Liver (tissue), 9 donors: ENCODE results near the gene CASZ1. TPM values are rescaled to one million over a fixed set of nuclear protein-coding genes. Genes with fewer than 3 reads are reported as not detected.

Source experiments
- DNase-seq: peaks from one replicate; pipeline ENCODE4 v3.0.0-alpha.2; 2017; ENCODE audit warnings: low spot score
- H3K27ac ChIP-seq, 2 donors: one replicate each; pipeline ENCODE4 v1.7.0; 2013; ENCODE audit warnings: inconsistent platforms in 2 of 2, low read length in 2 of 2, control low read depth in 1 of 2, low read depth in 1 of 2, mild to moderate bottlenecking in 1 of 2
- H3K27me3 ChIP-seq, 4 donors: one replicate each; pipeline versions ENCODE4 v1.6.1 to v1.7.0; 2013; ENCODE audit warnings: low read length in 3 of 4, inconsistent platforms in 1 of 4, mild to moderate bottlenecking in 1 of 4, moderate library complexity in 1 of 4; ENCODE audit not compliant: control insufficient read depth in 4 of 4, insufficient read depth in 4 of 4
- H3K36me3 ChIP-seq, 4 donors: one replicate each; pipeline versions ENCODE4 v1.6.1 to v1.7.0; 2013; ENCODE audit warnings: low read length in 3 of 4, mild to moderate bottlenecking in 3 of 4, low read depth in 1 of 4, moderate library complexity in 1 of 4; ENCODE audit not compliant: control insufficient read depth in 4 of 4, insufficient read depth in 3 of 4
- H3K4me1 ChIP-seq, 4 donors: one replicate each; pipeline versions ENCODE4 v1.6.1 to v1.7.0; 2013; ENCODE audit warnings: low read length in 3 of 4, mild to moderate bottlenecking in 3 of 4, moderate library complexity in 1 of 4; ENCODE audit not compliant: control insufficient read depth in 4 of 4, insufficient read depth in 4 of 4
- H3K4me3 ChIP-seq, 3 donors: one replicate each; pipeline versions ENCODE4 v1.6.1 to v1.7.0; 2013; ENCODE audit warnings: low read length in 3 of 3, control low read depth in 1 of 3, low read depth in 1 of 3, mild to moderate bottlenecking in 1 of 3
- H3K9ac ChIP-seq, 2 donors: one replicate each; pipeline ENCODE4 v1.7.0; 2013; ENCODE audit warnings: low read length in 2 of 2, mild to moderate bottlenecking in 2 of 2, moderate library complexity in 2 of 2, control low read depth in 1 of 2, low read depth in 1 of 2
- H3K9me3 ChIP-seq, 4 donors: one replicate each; pipeline versions ENCODE4 v1.6.1 to v1.7.0; 2013; ENCODE audit warnings: low read length in 3 of 4; ENCODE audit not compliant: control insufficient read depth in 4 of 4
- ATF3 ChIP-seq: IDR thresholded peaks from 2 replicates; pipeline ENCODE4 v1.6.1; 2016; ENCODE audit warnings: antibody characterized with exemption
- CTCF ChIP-seq: fragments of 150-350 bp; IDR thresholded peaks from 2 replicates; pipeline ENCODE4 v1.5.1; 2017; ENCODE audit warnings: improper control_type of control experiment, low read depth, low read length; ENCODE audit not compliant: missing input control
- EGR1 ChIP-seq, 2 donors: IDR thresholded peaks; 2 replicates each; pipeline ENCODE4 v1.6.1; 2016 to 2018; ENCODE audit warnings: antibody characterized with exemption in 2 of 2, low read depth in 2 of 2
- FOXA1 ChIP-seq: IDR thresholded peaks from 2 replicates; pipeline ENCODE4 v1.6.1; 2016; ENCODE audit warnings: antibody characterized with exemption
- FOXA2 ChIP-seq: IDR thresholded peaks from 2 replicates; pipeline ENCODE4 v1.6.1; 2016; ENCODE audit warnings: antibody characterized with exemption
- HNF4A ChIP-seq, 2 donors: conservative IDR thresholded peaks; 2 replicates each; pipeline ENCODE4 v1.6.1; 2016; ENCODE audit warnings: antibody characterized with exemption in 2 of 2, mild to moderate bottlenecking in 2 of 2
- HNF4G ChIP-seq: IDR thresholded peaks from 2 replicates; pipeline ENCODE4 v1.6.1; 2016; ENCODE audit warnings: antibody characterized with exemption
- JUND ChIP-seq, 2 donors: IDR thresholded peaks; 2 replicates each; pipeline ENCODE4 v1.6.1; 2016; ENCODE audit warnings: antibody characterized with exemption in 2 of 2
- MAX ChIP-seq: IDR thresholded peaks from 2 replicates; pipeline ENCODE4 v1.6.1; 2016; ENCODE audit warnings: antibody characterized with exemption
- NR2F2 ChIP-seq: IDR thresholded peaks from 2 replicates; pipeline ENCODE4 v1.6.1; 2016; ENCODE audit warnings: antibody characterized with exemption
- RAD21 ChIP-seq, 2 donors: IDR thresholded peaks; 2 replicates each; pipeline ENCODE4 v1.6.1; 2016; ENCODE audit warnings: antibody characterized with exemption in 2 of 2, mild to moderate bottlenecking in 2 of 2
- REST ChIP-seq: IDR thresholded peaks from 2 replicates; pipeline ENCODE4 v1.6.1; 2016; ENCODE audit warnings: antibody characterized with exemption, mild to moderate bottlenecking
- RXRA ChIP-seq, 2 donors: IDR thresholded peaks; 2 replicates each; pipeline ENCODE4 v1.6.1; 2017 to 2018; ENCODE audit warnings: antibody characterized with exemption in 2 of 2, mild to moderate bottlenecking in 1 of 2
- SP1 ChIP-seq: IDR thresholded peaks from 2 replicates; pipeline ENCODE4 v1.6.1; 2018; ENCODE audit warnings: antibody characterized with exemption, mild to moderate bottlenecking
- TAF1 ChIP-seq: conservative IDR thresholded peaks from 2 replicates; pipeline ENCODE4 v1.6.1; 2016; ENCODE audit warnings: antibody characterized with exemption, mild to moderate bottlenecking
- YY1 ChIP-seq: IDR thresholded peaks from 2 replicates; pipeline ENCODE4 v1.6.1; 2016; ENCODE audit warnings: antibody characterized with exemption, mild to moderate bottlenecking
- ZBTB33 ChIP-seq: IDR thresholded peaks from 2 replicates; pipeline ENCODE4 v1.6.1; 2016; ENCODE audit warnings: antibody characterized with exemption
- WGBS: extraction: QIAGEN DNeasy Blood & Tissue Kit; methylation state at CpG from one replicate; pipeline ENCODE4 v1.1.7; 2013; 5-methylcytosine and 5-hydroxymethylcytosine counted together
- polyA plus RNA-seq, 2 donors: library from polyadenylated mRNA; stranded (reverse) in 1 of 2; unstranded in 1 of 2; fragments of 200-250 nt in 1 of 2; fragments of >200 nt in 1 of 2; fragmentation: Nextera tagmentation in 1 of 2; extraction: Ambion mirVana in 1 of 2; gene quantifications; one replicate each; pipeline versions ENCODE4 v1.2.1 to v1.2.3, GENCODE V29; 2013 to 2015
- total RNA-seq, 2 donors: library from RNA; depleted of rRNA; stranded (reverse); fragments of >200 nt; gene quantifications; one replicate each; pipeline ENCODE4 v1.2.3, GENCODE V29; 2014
- donor health status: healthy.
- donor health status: healthy.
- donor health status: healthy.
- donor health status: healthy.
- donor health status: healthy.

Gene CASZ1
- total and polyA plus RNA-seq, 4 donors, result 1.0 to 3.5 (median 1.9) TPM

GRCh38 chr1:10659646-10660540, 136.6 kb downstream of the CASZ1 start:
- Histone ChIP-seq H3K9ac (no peak overlapping the region), H3K9me3 (no peaks in the 10 kb centered on the region), H3K27me3 (no peaks in the 10 kb centered on the region), H3K4me1 (peaks cover 10 to 23% (median 16%) of the 10 kb centered on the region in 4 donors), H3K27ac (no peak overlapping the region), H3K4me3 (no peak overlapping the region), H3K36me3 (peaks cover 0 to 9% (median 2%) of the 10 kb centered on the region in 4 donors)
- 96% methylated on average over 52 of the region's 52 CpGs for WGBS
- no peak for DNase-seq
- TF ChIP-seq ATF3, result no peak
- TF ChIP-seq ZBTB33, result no peak
- no peak for TF ChIP-seq REST

- Histone ChIP-seq H3K4me1 (peaks cover 8 to 16% (median 12%) of the 10 kb centered on the region in 4 donors), H3K27ac (no peak overlapping the region), H3K27me3 (no peaks in the 10 kb centered on the region), H3K36me3 (peaks cover 0 to 9% (median 2%) of the 10 kb centered on the region in 4 donors), H3K9ac (no peak overlapping the region), H3K4me3 (no peak overlapping the region), H3K9me3 (no peaks in the 10 kb centered on the region)
- DNase-seq, result no peak
- WGBS, result 96% methylated on average over 18 of the region's 18 CpGs
- TF ChIP-seq YY1 (no peak), FOXA1 (no peak), JUND (IDR thresholded peaks at IDR 0.05) (no peak), RAD21 (IDR thresholded peaks at IDR 0.05) (no peak), CTCF (no peak), TAF1 (no peak), REST (no peak), FOXA2 (no peak), RXRA (IDR thresholded peaks at IDR 0.05) (no peak), ATF3 (no peak), SP1 (no peak), EGR1 (IDR thresholded peaks at IDR 0.05; ENCODE audit: low read depth in 2 of 2) (no peak), ZBTB33 (no peak), NR2F2 (no peak), HNF4A (conservative IDR thresholded peaks at IDR 0.05) (no peak), HNF4G (no peak), MAX (no peak)
These were observed 137.2 kb downstream of the CASZ1 start for GRCh38 chr1:10659218-10659617.
